SK-N-SH (cell line): Measurements from ENCODE around the gene KLHL4.

Experiments
- EP300 ChIP-seq, 2 experiments: IDR thresholded peaks; 2 replicates each; pipeline versions ENCODE4 v1.4.0 to v1.6.1; 2012; ENCODE audit warnings: borderline replicate concordance in 1 of 2, low read depth in 1 of 2, low read length in 1 of 2
- EZH2phosphoT487 ChIP-seq: fragments of 200-600 bp; sonication (generic); IDR thresholded peaks from 2 replicates; pipeline ENCODE4 v1.6.1; 2017; ENCODE audit warnings: low read depth, mixed run types, mild to moderate bottlenecking, antibody characterized with exemption, moderate library complexity, borderline replicate concordance
- NRF1 ChIP-seq: IDR thresholded peaks from 2 replicates; pipeline ENCODE4 v1.6.1; 2012; ENCODE audit warnings: low read depth, mild to moderate bottlenecking, low read length
- SIN3A ChIP-seq: IDR thresholded peaks from 2 replicates; pipeline ENCODE4 v1.6.1; 2012; ENCODE audit warnings: low read depth, mild to moderate bottlenecking, low read length, moderate library complexity, borderline replicate concordance
- TF ChIP-seq, protein P1 (sequence below): fragments of 200-600 bp; sonication (generic); IDR thresholded peaks from 2 replicates; pipeline ENCODE4 v1.6.1; 2017; ENCODE audit warnings: antibody characterized with exemption, mild to moderate bottlenecking, moderate library complexity
- TF ChIP-seq, protein P2 (sequence below): fragments of 150-350 bp; IDR thresholded peaks from 2 replicates; pipeline ENCODE4 v1.6.1; 2017; ENCODE audit warnings: antibody characterized with exemption, low read length, low read depth, borderline replicate concordance

DNA sequence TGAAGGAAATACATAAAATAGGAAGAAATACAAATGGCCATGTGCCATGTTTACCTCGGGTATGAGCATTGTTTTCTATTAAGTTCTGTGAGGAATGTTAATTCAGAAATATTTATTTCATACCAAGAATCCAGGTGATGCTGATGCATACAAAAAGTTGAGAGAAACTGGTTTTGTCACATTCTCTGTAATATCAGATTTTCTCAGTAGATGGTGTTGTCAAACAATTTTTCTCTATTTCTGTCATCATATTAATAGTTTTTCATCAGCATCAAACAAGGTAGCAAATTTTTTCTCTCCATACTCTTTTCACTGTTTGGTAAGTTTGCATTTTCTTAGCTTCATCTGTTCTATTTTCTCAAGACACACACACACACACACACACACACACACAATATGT lies 179.8 kb downstream of the KLHL4 start:
- TF ChIP-seq EZH2phosphoT487 (no peak), NRF1 (no peak), EP300 (IDR thresholded peaks at IDR 0.05; ENCODE audit: borderline replicate concordance in 1 of 2, low read depth in 1 of 2, low read length in 1 of 2) (no peak), SIN3A (no peak)
- TF ChIP-seq, protein P1, sequence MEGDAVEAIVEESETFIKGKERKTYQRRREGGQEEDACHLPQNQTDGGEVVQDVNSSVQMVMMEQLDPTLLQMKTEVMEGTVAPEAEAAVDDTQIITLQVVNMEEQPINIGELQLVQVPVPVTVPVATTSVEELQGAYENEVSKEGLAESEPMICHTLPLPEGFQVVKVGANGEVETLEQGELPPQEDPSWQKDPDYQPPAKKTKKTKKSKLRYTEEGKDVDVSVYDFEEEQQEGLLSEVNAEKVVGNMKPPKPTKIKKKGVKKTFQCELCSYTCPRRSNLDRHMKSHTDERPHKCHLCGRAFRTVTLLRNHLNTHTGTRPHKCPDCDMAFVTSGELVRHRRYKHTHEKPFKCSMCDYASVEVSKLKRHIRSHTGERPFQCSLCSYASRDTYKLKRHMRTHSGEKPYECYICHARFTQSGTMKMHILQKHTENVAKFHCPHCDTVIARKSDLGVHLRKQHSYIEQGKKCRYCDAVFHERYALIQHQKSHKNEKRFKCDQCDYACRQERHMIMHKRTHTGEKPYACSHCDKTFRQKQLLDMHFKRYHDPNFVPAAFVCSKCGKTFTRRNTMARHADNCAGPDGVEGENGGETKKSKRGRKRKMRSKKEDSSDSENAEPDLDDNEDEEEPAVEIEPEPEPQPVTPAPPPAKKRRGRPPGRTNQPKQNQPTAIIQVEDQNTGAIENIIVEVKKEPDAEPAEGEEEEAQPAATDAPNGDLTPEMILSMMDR, result no peak
- TF ChIP-seq, protein P2, sequence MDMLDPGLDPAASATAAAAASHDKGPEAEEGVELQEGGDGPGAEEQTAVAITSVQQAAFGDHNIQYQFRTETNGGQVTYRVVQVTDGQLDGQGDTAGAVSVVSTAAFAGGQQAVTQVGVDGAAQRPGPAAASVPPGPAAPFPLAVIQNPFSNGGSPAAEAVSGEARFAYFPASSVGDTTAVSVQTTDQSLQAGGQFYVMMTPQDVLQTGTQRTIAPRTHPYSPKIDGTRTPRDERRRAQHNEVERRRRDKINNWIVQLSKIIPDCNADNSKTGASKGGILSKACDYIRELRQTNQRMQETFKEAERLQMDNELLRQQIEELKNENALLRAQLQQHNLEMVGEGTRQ, result no peak
